ENCODE measurements around the gene ADAMTSL5.
"Not testable (repeated sequence)": the region's sequence is repeated elsewhere in the genome, so short reads cannot be mapped to it uniquely, and the experiment has no call there.

ADAMTSL5 gene

GRCh38 chr19:1530856-1531255, 18.0 kb upstream of the ADAMTSL5 start:
- not testable (repeated sequence) for DNase-seq (ENCODE audit: low spot score)

DNA sequence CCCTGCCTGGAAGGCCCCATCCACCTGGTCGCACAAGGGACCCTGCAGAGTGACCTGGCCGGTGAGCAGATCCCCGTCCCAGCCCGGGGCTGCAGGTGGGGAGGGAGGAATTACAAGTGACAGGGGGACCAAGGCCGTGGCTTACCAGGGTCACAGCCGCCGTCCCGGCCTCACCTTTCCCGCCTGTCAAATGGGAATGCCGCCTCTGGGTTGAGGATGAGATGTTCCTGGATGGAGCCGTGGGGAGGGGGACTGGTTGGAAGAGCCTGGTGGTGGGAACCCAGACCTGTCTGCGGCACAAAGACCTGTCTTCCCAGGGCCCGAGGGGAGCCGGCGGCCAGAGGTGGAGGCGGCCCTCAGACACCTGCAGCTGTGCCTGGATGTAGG, 16.6 kb upstream of the ADAMTSL5 start:
- peak; percentile 10 for DNase-seq (ENCODE audit: low spot score)

DNA sequence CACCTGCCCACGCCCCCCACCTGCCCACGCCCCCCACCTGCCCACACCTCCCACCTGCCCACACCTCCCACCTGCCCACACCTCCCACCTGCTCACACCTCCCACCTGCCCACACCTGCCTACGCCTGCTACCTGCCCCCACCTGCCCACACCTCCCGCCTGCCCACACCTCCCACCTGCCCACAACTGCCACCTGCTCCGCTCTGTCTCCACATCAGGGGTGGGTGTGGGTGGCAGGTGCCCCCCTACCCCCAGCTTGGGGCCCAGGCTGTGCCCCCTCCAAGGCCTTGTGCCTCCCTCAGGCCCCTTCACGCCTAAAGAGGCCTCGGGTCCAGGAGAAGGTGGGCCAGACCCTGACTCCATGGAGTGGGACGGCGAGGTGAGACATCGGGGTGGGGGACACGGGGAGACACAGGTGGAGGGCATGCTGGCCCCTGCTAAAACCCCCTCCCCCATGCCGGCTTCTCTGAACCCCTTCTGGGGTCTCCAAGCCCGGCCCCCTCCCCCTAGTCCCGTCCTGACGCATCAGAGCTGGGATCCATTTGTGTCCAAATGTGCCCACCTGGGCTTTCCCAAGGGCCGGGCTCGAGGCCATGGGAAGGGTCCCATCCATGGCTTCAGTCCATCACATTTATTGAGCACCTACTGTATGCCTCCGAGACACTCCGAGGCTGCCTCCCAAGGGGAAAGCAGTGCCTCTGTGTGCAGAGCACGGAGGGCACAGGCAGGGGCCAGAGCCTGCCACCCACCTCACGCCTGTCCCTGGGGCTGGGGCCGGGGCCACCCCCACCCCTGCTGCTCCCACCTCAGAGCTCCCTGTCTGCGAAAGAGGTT, 16.0 kb upstream of the ADAMTSL5 start:
- no peak for DNase-seq (ENCODE audit: low spot score)

DNA sequence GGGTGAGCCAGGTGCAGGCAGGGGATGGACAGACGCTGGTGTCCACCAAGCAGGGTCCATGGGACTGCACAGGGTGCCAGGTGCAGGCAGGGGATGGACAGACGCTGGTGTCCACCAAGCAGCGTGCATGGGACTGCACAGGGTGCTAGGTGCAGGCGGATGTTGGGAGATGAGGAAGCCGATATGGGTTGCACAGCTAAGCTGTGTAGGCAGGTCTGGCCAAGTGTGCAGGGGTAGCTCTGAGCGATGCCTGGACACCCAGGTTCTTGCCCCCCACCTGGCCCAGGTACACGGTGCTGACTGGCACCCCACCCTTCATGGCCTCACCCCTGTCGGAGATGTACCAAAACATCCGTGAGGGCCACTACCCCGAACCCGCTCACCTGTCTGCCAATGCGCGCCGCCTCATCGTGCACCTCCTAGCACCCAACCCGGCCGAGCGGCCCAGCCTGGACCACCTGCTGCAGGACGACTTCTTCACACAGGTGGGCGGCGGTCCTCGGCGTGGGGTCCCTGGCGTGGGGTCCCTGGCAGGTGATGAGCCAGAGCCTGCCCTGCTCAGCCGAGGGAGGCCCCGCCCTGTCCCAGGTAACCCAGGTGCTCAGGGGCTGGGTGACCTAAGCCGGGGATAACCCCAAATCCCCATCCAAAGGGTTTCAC, 15.0 kb upstream of the ADAMTSL5 start:
- DNase-seq (ENCODE audit: low spot score) = no peak

GRCh38 chr19:1526979-1527649, 14.3 kb upstream of the ADAMTSL5 start:
- no peak for DNase-seq (ENCODE audit: low spot score)

- no peak for DNase-seq (ENCODE audit: low spot score)
These were observed 13.4 kb upstream of the ADAMTSL5 start for GRCh38 chr19:1526066-1526778.

DNA sequence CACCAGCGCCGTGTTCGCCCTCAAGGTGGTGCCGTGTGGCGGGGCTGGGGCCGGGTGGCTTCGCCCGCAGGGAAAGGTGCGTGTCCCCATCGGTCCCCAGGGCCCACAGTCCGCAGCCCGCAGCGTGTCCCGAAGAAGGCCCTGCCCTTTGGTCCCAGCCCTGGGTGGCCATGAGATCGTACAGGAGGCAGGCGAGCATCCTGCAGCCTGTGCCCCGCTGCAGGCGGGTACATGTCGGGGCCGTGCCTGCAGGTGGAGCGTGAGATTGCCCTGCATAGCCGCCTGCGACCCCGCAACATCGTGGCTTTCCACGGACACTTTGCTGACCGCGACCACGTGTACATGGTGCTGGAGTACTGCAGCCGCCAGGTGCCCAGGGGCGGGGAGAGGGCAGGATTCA, 12.5 kb upstream of the ADAMTSL5 start:
- DNase-seq (ENCODE audit: low spot score) = no peak

- no peak for DNase-seq (ENCODE audit: low spot score)
These were observed 12.1 kb upstream of the ADAMTSL5 start for GRCh38 chr19:1524972-1525325.

DNA sequence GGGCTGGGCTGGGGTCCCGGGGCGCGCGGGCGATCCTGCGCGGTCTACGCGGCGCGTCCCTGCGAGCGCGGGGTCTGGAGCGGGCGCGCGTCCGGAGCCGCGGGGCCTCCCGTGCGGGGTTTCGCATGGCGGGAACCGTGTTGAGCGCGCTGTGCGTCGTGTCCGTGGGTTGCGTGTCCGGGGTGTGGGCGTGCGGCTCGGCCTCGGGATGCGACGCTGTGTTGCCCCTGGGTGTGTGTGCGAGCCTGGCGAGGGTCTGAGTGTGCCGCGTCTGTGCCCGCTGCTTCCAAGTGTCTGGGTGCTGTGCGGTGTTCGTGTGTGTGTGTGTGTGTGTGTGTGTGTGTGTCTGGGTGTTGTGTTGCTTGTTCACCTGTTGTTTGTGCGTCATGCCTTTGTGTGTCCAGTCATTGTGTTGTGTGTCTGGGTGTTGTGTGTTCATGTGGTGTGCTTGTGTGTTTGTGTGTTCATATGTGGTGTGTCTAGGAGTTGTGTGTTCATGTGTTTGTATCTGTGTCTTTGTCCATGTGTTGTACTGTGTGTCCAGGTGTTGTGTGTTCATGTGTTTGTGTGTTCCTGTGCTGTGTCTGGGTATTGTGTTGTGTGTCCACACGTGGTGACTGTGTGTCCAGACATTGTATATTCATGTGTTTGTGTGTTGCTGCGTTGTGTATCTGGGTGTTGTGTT, 11.6 kb upstream of the ADAMTSL5 start:
- DNase-seq (ENCODE audit: low spot score) = no peak

GRCh38 chr19:1523412-1524286, 10.8 kb upstream of the ADAMTSL5 start, which contains the start of gene PLK5:
TSS of gene PLK5 (plus strand) at chr19:1524077. CDS start at chr19:1526997, 2,920 bp downstream.
- peak; percentile 81 for DNase-seq (ENCODE audit: low spot score)

DNA sequence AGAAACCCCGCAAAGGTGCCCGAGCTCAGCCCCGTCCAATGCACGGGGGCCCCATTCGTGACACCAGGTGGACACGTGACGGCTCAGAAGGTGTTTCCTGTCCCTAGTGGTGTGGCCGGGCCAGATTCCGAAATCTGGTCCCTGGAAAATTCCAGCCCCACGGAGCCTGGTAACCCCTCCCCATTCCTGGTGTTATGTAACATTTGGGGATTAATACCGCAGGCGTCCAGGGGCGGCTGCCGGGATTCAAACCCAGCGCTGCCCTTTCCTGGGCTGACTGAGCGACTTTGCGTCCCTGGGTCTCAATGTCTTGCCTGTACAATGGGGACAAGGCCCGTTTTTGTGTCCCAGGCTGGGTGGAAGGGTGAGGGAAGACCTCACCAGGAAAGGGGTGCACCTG, 10.0 kb upstream of the ADAMTSL5 start:
- DNase-seq (ENCODE audit: low spot score) = peak; percentile 7

GRCh38 chr19:1522061-1522460, 9.2 kb upstream of the ADAMTSL5 start:
- DNase-seq (ENCODE audit: low spot score) = no peak

DNA sequence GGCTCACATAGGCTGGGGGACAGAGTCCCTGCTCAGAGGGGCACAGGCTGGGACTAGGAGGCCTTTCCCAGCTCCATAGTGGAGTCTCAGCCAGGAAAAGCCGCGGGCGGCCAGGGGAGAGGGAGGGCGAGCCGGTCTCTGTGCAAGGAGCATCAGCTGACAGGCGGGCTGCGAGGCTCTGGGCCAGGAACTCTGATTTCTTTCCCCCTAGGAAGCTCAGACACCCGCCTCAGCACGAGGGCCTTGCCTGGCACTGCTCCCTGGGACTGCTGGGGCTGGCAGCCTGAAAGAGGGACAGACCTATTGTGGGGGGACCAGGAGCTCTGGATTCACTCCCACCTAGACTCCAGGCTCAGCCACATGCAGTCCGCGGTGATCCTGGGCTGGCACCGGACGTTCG, 8.8 kb upstream of the ADAMTSL5 start:
- no peak for DNase-seq (ENCODE audit: low spot score)

DNA sequence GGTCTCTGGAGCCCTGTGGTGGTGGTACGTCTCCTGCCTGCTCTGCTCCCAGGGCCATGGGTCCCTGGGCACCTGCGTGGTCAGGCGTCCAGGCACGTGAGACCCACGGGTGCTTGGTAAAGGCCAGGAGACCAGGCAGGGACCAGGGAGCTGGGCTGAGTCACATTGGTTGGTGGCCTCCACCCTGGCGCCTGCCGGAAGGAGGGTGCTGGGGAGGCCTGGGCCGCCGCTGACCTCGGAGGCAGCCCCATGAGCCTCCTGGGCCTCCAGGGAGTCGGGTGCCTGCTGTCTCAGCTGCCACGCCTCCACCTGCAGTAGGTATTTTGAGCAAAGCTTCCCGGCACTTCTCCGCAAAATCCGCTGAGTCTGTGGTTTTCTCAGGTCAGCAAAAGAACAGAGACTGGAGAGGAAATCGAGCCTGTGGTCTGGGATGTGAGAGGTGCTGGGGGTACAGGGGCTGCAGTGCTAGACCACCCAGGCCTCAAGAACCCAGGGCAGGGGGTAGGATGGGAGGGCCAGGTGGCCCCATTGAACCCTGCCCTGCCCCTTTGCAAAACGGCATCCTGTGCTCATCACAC, 7.5 kb upstream of the ADAMTSL5 start:
- DNase-seq (ENCODE audit: low spot score) = no peak

DNA sequence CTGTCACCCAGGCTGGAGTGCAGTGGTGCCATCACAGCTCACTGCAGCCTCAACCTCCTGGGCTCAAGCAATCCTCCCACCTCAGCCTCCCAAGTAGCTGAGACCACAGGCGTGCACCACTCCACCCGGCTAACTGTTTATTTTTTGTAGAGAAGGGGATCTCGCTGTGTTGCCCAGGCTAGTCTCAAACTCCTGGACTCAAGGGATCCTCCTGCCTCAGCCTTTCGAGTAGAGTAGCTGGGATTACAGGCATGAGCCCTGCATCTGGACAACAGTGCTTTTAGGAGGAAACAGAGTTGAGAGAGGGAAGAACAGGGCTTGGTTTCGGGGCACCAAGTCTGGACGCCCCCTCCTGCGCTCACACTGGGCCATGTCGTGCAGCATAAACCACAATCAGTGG, 7.0 kb upstream of the ADAMTSL5 start:
- DNase-seq (ENCODE audit: low spot score) = not testable (repeated sequence)

GRCh38 chr19:1518471-1518870, 5.7 kb upstream of the ADAMTSL5 start:
- no peak for DNase-seq (ENCODE audit: low spot score)

DNA sequence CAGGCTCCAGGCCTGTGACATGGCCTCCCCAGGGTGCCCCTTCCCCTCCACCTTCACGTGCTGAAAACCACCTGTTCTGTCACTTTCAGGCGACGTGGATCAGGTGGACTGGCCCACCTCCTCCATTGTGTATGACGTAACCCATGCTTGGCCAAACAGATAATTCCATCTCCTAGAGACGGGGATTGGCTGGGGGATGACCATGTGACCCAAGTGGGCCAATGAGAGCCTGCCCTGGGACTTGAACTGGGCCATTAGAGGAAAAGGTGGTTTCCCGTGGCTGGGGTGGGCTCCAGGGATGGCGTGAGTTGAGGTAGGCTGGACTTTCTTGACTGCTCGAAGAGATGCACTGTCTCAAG, 3.6 kb upstream of the ADAMTSL5 start:
- no peak for DNase-seq (ENCODE audit: low spot score)

DNA sequence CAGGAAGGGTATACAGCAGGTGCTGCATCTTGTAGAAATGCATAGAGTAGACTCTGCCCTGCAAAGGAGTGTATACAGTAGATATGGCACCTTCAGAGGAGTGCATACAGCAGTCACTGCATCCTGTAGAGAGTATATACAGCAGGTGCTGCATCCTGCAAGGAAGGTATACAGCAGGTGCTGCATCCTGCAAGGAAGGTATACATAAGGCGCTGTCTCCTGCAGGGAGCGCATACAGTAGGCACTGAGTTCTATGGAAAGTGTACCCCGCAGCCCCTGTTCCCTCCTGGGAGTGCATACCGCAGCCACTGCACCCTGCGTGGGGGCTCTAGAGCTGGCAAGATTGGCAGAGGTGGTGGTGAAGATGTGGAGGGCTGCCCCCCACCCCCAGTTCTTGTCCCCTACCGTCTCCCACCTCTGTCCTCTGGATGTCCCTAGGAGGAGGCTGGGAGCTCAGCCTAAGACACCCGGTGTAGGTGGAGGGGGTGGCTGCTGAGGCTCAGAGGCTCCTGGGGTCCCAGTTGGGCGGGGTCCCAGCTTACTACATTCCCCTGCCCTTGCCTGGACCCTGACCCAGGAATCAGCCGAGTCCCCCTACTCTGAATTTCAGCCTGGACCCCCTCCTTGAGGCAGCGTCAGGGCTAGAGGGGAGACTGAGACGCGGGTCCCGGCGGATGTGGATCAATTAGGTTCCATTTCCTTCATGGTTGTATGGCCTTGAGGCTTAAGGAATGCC, 2.3 kb upstream of the ADAMTSL5 start:
- DNase-seq (ENCODE audit: low spot score) = no peak

DNA sequence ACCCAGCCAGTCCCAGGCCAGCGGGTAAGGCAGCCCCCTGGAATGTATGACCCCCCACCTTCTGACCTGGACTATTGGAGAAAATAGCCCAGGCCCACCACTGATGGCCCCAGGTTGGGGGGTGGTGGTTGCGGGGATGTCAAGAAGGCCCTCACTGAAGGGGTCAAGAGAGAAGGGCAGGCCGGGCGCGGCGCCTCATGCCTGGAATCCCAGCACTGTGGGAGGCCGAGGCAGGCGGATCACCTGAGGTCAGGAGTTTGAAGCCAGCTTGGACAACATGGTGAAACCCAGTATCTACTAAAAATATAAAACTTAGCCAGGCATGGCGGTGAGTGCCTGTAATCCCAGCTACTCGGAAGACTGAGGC, 1.5 kb upstream of the ADAMTSL5 start:
- no peak for DNase-seq (ENCODE audit: low spot score)

Measured in iPS-NIHi11 (cell line).